OCI-LY7 (cell line): ENCODE results near the gene FANCC.

Experiments
- EZH2phosphoT487 ChIP-seq: fragments of 200-600 bp; sonication (generic); IDR thresholded peaks from 2 replicates; pipeline ENCODE4 v1.6.1; 2018; ENCODE audit warnings: low read depth, borderline replicate concordance, mild to moderate bottlenecking, mixed run types, antibody characterized with exemption, low read length, moderate library complexity, mixed read lengths
- TF ChIP-seq, protein P1 (sequence below): fragments of 200-600 bp; sonication (generic); conservative IDR thresholded peaks from 2 replicates; pipeline ENCODE4 v1.5.1; 2014; ENCODE audit warnings: mild to moderate bottlenecking, antibody characterized with exemption, low read length, moderate library complexity, mixed read lengths

GRCh38 chr9:95083086-95083768 lies 234.3 kb downstream of the FANCC start:
- no peak for TF ChIP-seq EZH2phosphoT487
- TF ChIP-seq, protein P1, sequence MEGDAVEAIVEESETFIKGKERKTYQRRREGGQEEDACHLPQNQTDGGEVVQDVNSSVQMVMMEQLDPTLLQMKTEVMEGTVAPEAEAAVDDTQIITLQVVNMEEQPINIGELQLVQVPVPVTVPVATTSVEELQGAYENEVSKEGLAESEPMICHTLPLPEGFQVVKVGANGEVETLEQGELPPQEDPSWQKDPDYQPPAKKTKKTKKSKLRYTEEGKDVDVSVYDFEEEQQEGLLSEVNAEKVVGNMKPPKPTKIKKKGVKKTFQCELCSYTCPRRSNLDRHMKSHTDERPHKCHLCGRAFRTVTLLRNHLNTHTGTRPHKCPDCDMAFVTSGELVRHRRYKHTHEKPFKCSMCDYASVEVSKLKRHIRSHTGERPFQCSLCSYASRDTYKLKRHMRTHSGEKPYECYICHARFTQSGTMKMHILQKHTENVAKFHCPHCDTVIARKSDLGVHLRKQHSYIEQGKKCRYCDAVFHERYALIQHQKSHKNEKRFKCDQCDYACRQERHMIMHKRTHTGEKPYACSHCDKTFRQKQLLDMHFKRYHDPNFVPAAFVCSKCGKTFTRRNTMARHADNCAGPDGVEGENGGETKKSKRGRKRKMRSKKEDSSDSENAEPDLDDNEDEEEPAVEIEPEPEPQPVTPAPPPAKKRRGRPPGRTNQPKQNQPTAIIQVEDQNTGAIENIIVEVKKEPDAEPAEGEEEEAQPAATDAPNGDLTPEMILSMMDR = no peak
